Liver (tissue), 3 donors: ENCODE measurements around the gene RPSA.

Source experiments
- JUND ChIP-seq, 2 donors: IDR thresholded peaks; 2 replicates each; pipeline ENCODE4 v1.6.1; 2016; ENCODE audit warnings: antibody characterized with exemption in 2 of 2
- RAD21 ChIP-seq, 2 donors: IDR thresholded peaks; 2 replicates each; pipeline ENCODE4 v1.6.1; 2016; ENCODE audit warnings: antibody characterized with exemption in 2 of 2, mild to moderate bottlenecking in 2 of 2
- YY1 ChIP-seq: IDR thresholded peaks from 2 replicates; pipeline ENCODE4 v1.6.1; 2016; ENCODE audit warnings: antibody characterized with exemption, mild to moderate bottlenecking
- TF ChIP-seq, protein P1 (sequence below): fragments of 150-350 bp; IDR thresholded peaks from 2 replicates; pipeline ENCODE4 v1.5.1; 2017; ENCODE audit warnings: improper control_type of control experiment, low read depth, low read length; ENCODE audit not compliant: missing input control
- TF ChIP-seq, protein P2 (sequence below): IDR thresholded peaks from 2 replicates; pipeline ENCODE4 v1.6.1; 2016; ENCODE audit warnings: antibody characterized with exemption, mild to moderate bottlenecking
- TF ChIP-seq, protein P3 (sequence below): IDR thresholded peaks from 2 replicates; pipeline ENCODE4 v1.6.1; 2016; ENCODE audit warnings: antibody characterized with exemption
- donor health status: healthy.
- donor health status: healthy.

DNA sequence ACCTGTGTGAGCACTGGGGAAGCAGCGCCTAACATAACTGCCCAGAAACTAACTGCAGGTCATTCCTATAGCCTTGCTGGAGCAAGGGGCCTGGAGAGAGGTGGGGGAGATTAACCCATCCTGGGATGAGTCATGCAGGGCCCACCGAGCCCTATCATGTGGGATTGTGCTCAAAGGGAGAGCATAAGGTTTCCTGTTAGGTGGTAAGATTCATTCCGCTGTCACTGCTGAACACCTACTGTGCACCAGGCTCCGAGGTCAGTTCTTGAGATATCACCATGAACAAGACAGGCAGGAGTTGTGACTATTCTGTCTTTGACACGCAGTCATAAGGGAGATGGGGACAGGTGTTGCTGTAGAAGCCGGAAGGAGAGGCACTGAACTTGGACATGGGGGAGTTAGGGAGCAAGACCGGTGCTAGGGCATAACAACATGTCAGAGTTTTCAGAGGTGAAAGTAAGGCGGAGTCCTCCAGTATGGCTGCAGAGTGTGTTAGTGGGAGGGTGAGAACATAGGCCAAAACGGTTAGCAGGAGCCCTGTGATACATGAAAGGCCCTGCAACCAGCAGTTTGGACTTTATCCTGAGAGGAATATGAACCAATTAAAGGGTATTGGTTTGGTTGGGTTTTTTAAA lies 20.9 kb upstream of the RPSA start:
- no peak for TF ChIP-seq RAD21 (IDR thresholded peaks at IDR 0.05)
- TF ChIP-seq, protein P1, sequence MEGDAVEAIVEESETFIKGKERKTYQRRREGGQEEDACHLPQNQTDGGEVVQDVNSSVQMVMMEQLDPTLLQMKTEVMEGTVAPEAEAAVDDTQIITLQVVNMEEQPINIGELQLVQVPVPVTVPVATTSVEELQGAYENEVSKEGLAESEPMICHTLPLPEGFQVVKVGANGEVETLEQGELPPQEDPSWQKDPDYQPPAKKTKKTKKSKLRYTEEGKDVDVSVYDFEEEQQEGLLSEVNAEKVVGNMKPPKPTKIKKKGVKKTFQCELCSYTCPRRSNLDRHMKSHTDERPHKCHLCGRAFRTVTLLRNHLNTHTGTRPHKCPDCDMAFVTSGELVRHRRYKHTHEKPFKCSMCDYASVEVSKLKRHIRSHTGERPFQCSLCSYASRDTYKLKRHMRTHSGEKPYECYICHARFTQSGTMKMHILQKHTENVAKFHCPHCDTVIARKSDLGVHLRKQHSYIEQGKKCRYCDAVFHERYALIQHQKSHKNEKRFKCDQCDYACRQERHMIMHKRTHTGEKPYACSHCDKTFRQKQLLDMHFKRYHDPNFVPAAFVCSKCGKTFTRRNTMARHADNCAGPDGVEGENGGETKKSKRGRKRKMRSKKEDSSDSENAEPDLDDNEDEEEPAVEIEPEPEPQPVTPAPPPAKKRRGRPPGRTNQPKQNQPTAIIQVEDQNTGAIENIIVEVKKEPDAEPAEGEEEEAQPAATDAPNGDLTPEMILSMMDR, result no peak
- TF ChIP-seq JUND (IDR thresholded peaks at IDR 0.05), result no peak
- no peak for TF ChIP-seq YY1
- TF ChIP-seq, protein P2, sequence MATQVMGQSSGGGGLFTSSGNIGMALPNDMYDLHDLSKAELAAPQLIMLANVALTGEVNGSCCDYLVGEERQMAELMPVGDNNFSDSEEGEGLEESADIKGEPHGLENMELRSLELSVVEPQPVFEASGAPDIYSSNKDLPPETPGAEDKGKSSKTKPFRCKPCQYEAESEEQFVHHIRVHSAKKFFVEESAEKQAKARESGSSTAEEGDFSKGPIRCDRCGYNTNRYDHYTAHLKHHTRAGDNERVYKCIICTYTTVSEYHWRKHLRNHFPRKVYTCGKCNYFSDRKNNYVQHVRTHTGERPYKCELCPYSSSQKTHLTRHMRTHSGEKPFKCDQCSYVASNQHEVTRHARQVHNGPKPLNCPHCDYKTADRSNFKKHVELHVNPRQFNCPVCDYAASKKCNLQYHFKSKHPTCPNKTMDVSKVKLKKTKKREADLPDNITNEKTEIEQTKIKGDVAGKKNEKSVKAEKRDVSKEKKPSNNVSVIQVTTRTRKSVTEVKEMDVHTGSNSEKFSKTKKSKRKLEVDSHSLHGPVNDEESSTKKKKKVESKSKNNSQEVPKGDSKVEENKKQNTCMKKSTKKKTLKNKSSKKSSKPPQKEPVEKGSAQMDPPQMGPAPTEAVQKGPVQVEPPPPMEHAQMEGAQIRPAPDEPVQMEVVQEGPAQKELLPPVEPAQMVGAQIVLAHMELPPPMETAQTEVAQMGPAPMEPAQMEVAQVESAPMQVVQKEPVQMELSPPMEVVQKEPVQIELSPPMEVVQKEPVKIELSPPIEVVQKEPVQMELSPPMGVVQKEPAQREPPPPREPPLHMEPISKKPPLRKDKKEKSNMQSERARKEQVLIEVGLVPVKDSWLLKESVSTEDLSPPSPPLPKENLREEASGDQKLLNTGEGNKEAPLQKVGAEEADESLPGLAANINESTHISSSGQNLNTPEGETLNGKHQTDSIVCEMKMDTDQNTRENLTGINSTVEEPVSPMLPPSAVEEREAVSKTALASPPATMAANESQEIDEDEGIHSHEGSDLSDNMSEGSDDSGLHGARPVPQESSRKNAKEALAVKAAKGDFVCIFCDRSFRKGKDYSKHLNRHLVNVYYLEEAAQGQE, result no peak
- TF ChIP-seq, protein P3, sequence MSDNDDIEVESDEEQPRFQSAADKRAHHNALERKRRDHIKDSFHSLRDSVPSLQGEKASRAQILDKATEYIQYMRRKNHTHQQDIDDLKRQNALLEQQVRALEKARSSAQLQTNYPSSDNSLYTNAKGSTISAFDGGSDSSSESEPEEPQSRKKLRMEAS, result no peak
